Non-pigmented ciliary epithelial cell (primary cell): ENCODE measurements around the gene CT55.
A peak's percentile ranks its signal among the peaks of the same experiment; 100 is the strongest.
"Not testable (repeated sequence)": the region's sequence is repeated elsewhere in the genome, so short reads cannot be mapped to it uniquely, and the experiment has no call there.

ENCODE experiments used
- DNase-seq: peaks from one replicate; pipeline ENCODE4 v3.0.0-alpha.2; 2010; ENCODE audit warnings: low read depth

CT55 gene, protein sequence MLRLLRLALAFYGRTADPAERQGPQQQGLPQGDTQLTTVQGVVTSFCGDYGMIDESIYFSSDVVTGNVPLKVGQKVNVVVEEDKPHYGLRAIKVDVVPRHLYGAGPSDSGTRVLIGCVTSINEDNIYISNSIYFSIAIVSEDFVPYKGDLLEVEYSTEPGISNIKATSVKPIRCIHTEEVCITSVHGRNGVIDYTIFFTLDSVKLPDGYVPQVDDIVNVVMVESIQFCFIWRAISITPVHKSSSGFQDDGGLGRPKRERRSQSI

DNA sequence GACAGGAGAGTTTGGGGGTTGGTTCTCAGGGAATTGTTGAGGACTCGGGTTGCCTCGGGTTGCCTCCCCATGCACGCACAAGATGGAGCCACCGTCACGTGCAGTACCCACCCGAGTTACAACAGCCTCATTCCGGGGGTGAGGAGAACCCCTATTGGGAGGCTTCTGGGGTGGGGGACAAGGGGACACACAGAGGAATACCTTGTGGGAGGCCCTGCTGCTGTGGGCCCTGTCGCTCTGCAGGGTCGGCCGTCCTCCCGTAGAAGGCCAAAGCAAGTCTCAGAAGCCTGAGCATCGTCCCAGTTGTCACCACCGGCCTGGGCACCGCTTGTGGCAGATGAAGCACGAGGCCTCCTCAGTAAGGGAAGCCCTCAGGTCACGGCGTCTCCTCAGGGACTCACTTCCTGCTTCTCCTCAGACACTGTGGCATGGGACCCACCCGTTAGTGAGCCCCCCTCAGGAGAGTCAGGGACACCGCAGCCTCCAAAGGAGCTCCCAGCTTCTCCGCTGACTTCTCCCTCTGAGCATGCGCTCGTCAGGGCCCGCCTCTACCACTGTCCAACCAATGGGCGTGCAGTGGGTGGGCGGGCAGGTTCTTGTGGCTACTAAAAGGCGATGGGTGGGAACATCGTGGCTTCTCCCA, at the start of gene CT55:
CT55 (minus strand) TSS at position 522 of the 643 bp plus-strand sequence; CDS start at position 295, 227 bp downstream.
- DNase-seq: no peak

DNA sequence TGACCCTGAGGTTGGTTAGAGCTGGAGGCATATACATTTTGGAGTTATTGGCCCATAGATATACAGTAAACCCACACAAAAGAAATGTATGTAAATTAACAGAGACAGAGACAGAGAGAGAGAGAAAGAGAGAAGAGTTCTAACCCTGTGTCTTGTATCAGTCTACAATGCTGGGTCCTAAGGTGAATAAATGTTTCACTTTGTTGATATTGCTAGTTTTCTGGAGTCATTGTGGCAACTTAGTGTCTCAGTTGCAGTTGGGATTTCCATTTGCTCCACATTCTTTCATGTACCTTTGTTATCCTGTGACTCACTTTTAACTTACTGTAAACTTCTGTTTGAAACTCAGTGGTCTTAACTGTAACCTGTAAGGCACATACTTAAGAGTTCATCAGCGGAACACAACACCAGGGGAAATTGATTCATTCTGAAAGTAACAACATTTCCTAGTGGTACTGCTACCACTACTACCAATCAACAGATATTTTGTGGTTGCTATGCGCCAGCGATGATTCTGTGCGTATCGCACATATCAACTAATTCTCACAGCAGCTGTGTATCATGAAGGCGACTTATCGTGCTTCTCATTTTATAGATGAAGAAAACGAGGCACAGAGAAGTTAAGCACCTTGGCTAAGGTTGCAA, 42.1 kb upstream of the CT55 start:
- DNase-seq: no peak

DNA sequence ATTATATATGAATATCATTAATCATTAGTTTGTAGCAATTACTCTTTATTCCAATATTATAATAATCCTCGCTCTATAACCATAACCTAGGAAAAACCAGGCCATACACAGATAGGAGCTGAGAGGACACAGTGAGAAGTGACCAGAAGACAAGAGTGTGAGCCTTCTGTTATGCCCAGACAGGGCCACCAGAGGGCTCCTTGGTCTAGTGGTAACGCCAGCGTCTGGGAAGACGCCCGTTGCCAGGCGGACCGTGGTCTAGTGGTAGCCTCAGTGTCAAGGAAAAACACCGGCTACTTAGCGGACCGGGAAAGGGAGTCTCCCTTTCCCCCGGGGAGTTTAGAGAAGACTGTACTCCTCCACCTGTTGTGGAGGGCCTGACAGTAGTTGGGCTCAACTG, 35.2 kb upstream of the CT55 start:
- not testable (repeated sequence) for DNase-seq

DNA sequence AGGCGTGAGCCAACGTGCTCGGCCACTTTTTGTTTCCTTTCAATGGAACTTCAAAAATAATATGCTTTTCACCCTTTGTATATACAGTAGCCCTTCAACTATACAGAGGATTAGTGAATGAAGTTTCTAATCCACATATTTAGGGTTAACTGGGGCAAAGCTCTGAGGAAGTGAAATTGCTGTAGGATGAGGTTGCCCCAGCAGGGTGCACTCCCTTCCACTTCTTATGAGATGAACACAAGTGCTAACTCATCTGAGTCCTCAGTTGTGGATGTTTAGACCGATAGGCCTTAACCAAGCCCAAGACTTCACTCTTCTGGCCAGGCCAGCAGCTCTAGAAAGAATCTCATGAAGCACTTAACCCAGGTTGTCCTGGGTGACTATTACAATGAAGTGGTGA, 29.1 kb upstream of the CT55 start:
- no peak for DNase-seq

DNA sequence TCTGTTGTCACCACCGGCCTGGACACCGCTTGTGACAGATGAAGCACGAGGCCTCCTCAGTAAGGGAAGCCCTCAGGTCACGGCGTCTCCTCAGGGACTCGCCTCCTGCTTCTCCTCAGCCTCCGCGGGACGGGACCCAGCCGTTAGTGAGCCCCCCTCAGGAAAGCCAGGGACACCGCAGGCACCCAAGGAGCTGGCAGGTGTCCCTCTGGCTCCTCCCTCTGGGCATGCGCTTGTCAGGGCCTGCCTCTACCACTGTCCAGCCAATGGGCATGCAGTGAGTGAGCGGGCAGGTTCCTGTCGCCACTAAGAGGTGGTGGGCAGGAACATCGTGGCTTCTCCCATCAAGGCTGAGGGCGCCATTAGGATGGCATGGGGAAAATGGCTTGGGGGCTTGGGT, 23.5 kb upstream of the CT55 start:
- DNase-seq: no peak

DNA sequence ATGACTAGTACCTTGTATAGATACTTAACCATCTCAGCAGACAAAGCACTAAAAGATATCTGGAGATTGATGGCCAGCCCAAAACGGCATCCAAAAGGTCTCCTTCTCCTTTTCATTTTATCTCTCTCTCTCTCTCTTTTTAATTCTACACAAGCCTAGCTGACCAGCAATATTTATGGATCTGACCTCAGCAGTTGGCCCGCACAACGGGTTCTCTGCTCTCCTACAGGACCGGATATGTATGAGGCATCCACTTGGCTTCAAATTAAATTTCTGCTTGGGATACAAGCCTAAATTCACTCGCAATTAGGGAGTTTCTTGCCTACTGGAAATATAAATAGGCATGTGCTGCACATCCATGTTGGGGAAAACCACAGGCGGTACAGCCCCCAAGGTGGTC, 22.5 kb upstream of the CT55 start:
- no peak for DNase-seq

DNA sequence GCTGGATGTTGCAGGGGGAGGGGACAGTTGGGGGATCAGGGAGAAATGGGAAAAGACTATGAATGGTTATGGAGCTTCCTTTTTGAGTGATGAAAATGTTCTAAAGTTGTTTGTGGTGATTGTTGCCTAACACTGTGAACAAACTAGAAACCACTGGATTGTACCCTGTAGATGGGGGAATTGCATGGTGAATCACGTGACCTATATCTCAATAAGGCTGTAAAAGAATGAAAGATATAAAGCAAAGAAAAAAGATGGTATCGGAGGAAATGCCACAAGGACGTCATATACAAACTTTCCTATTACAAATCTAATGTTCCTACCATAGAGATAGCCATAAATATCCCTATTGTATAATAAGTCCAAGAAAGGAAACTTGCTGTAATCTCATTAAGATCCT, 20.6 kb upstream of the CT55 start:
- no peak for DNase-seq

DNA sequence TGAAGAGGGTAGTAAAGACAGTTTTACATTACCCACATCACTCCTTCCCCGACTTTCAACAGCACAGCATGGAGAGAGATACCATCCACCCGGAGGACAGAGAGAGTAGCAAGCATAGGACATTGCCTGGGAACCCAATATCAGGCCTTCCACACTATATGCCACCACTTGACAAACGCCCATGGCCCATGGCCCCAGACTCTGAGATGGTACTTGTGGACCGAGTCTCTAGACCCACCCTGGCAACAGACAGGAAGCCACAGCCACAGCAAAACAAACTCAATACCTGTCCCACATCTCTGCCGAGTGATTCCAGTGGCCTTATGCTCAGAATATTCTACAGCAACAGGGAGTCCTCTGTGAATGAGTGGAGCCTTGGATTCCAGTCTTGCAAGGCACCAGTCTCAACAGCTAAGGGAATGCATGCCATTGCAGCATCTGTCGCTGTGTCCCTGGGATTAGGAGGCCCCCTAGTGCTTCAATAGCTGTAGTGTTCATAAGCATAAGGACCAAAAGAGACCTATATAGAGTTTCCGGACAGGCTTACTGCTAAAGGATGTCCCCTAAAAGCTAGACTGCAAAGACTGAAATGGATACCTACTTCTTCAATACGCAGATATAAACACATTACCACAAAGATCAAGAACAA, 14.7 kb upstream of the CT55 start:
- peak; percentile 24 for DNase-seq

DNA sequence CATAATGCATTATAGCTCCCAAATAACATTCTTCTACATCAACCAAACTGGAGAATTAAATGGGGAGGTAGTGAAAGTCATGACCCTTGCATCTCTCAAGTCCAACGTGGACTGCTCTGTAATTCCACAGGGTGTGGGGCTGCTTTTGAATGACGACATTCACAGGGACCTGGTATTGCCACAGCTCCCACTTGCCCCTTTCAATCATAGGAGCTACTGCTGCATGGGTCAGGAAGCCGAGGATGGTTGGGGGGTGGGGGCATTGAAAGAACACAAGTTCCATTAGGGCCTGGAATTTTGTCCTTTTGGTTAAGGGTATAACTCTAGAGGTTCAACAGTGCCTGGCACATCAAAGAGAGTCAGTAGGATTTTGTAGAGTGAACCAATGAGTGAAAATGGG, 7.4 kb upstream of the CT55 start:
- DNase-seq: no peak

DNA sequence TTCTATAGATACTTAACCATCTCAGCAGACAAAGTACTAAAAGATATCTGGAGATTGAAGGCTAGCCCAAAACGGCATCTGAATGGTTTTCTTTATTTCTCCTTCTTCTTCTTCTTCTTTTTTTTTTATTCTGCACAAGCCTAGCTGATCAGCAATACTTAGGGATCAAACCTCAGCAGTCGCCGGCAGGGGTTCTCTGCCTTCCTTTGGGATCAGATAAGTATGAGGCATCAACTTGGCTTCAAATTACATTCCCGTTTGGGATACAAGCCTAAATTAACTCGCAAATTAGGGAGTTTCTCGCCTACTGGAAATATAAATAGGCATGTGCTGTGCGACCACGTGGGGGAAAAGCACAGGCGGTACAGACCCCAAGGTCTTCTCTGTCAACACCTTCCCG, 730 bp downstream of the CT55 start:
- no peak for DNase-seq

DNA sequence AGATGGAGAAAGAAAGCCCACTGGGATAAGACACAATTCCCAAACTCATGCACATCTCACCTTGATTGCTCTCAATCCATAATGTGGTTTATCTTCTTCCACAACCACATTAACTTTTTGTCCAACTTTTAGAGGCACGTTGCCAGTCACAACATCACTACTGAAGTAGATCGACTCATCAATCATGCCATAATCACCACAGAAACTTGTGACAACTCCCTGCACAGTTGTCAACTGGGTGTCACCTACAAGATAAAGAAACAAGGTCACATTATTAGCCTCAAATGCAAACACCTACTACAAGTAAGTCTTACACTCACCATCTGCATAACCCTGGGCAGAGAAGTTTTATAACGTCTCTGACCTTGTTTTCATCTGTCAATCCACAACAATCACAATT, 1.7 kb downstream of the CT55 start:
- not testable (repeated sequence) for DNase-seq

DNA sequence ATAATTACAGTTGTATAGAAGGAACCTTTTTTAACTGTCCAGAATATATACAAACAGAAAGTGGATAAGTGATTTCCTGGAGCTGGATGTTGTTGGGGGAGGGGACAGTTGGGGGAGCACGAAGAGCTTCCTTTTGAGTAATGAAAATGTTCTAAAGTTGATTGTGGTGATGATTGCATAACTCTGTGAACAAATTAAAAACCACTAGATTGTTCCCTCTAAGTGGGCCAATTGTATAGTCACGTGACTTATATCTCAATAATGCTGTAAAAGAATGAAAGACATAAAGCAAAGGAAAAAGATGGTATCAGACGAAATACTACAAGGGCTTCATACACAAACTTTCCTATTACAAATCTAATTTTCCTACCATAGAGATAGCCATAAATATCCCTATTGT, 2.7 kb downstream of the CT55 start:
- DNase-seq: no peak

DNA sequence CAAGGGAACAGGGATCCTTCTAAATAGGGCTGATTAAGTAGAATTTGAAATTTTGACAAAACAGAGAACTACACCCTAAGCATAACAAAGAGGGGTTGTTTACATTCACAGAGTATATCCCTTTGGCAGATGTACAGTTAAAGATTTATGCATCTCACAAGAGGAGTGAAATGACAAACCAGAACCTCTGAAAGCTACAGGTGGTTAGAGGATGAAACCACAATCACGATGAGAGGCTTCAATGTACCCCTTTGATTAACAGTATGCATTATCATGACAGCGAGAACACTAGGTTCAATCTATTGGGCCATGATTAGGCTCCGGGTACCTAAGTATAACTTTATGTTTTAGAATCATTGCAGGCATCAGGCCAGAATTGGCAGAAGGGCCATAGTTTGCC, 16.5 kb downstream of the CT55 start:
- not testable (repeated sequence) for DNase-seq

DNA sequence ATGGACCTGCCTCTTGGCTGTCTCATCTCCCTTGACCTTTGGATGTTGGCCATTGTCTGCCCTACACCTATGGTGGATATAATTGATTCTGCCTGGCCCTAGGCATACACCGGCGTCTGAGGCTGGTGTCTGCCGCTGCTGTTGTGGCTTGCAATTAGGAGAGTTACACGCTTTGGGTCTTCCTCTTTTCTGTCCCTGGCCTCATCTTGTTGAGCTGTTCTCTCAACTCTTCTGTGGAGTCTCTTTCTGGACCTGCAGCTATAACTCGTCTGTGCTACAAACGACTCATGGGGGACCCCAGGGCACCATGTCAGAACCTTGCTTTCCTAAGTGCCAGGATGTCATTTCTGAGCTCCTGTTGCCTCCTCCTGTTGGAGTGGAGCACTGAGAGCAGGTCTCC, 45.1 kb downstream of the CT55 start:
- not testable (repeated sequence) for DNase-seq

DNA sequence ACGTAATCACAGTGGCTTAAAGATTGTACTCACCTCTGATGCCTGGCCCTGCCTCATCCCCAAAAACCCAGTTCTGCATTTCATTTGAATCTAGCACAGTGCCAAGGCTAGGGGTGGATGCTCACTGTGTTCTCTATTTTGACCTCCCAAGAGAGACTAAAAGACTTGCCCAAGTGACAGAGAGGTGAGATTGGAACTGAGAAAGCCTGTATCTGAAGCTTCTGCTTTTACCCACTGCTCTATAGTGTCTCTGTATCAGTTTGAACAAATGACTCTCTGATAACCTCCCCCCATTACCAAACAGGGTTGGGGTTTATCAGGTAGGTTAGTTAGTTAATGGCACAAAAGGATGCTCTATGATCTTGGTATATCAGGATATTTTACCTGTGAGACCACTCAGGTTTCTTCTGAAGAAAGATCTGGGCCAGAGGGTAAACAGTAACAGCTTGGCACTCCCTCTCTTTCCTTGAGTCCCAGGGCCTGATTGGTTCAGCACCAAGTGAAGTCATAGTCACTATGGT, 51.1 kb downstream of the CT55 start, which contains the start of gene ETDB:
ETDB (minus strand) TSS at position 471 of the 521 bp plus-strand sequence. CDS start 1,265 bp downstream, outside the sequence.
- not testable (repeated sequence) for DNase-seq

DNA sequence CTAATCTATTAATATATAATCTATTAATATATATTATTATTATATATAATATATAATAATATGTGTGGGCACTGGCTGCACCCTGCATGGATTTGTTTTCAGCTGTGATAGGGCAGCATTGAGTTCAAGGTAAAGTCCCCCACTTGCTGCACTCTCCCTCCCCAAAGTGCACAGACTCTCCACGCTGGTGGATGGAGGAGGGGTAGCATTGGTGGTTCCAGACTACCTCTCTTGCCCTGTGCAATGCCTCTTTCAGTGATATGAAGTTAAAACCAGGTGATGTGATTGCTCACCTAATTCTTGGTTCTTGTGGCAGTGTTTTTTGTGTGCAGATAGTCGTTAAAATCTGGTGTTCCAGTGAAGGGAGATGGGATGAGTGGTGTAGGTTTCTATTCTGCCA, 55.1 kb downstream of the CT55 start:
- not testable (repeated sequence) for DNase-seq

DNA sequence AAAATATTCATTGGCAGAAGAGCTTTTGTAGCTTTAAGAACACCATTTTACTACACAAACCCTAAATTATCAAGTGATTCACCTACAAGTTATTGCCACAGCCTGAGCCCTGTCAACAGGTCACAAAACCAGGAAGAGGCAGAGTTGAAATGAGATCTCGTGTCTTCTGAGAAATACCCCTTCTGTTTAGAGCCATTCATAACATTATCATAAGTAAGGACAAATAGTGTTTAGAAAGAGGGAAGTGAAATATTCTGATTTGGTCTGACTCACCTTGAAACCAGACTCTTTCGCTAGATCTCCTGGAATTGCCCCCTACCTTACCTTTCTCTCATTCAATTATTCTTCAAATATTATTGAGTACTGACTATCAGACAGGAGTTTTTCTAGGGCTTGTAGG, 56.8 kb downstream of the CT55 start:
- no peak for DNase-seq

DNA sequence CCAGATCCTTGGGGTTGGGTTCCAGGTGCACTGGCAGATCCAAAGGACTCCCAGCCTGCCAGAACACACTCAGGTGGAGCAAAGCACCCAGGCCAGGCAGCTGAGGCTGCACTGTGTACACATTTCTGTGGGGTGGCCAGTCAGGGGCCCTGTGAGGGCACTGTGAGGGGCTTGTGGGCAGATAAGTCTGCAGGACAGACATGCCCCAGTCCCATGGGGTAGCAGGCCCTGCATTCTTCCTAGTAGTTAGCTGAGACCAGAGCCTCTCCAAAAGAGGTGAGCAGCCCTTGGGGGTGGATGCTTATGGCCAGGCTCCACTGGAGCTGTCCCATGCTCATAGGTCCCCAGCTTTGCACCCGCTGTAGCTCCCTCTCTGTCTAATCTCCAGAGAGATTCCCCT, 58.5 kb downstream of the CT55 start:
- DNase-seq: no peak

DNA sequence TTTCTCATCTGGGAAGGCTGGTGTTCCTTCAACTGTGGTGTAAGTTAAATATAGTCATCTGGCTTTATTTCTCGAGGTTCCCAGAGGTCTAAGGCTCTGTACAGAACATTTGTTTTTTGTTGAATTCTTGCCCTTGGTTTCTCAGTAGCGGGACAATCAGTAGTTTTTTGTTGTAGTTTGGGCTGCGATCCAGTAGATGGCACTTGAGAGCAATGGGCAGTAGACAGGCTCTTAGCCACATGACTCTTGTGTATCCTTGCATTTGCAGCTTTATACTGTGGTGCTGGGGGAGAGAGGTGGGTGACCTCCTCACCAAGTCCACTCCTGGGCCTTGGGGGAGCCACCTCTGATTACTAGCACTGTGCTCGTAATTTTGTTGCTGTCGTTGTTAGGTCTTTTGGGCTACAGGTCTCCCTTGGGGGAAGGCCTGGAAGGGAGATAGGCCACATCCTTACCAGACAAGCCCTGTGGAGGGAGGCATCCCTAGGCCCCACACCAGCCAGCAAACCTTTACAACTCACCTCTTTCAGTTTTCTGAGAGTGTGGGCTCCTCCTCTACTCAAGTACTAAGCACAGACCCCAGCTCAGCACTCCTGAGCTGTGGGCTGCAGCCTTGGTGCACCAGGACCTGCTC, 59.0 kb downstream of the CT55 start:
- DNase-seq: no peak

DNA sequence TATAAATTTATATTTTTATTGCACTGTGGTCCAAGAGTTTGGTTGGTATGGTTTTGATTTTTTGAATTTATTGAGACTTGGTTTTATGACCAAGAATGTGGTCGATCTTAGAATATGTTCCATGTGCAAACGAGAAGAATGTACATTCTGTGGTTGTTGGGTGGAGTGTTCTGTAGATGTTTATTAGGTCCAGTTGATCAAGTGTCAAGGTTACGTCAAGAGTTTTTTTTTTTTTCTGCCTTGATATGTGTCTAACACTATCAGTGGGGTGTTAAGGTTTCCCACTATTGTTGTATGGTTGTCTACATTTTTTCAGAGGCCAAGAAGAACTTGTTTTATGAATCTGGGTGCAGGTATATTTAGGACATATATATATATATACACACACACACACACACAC, 61.6 kb downstream of the CT55 start:
- DNase-seq: no peak
